Activated CD8-positive, alpha-beta T cell treated with anti-CD3 and anti-CD28 coated beads for 36 hours (primary cell): Measurements from ENCODE around the gene IP6K3. TPM values are rescaled to one million over a fixed set of nuclear protein-coding genes. Genes with fewer than 3 reads are reported as not detected.

ENCODE experiments used
- ATAC-seq: fragments of 200-7000 bp; cut with Tn5 transposase; one replicate; pipeline ENCODE4 v1.10.0; 2021; ENCODE audit warnings: mild to moderate bottlenecking, moderate library complexity
- CTCF ChIA-PET: fragments of 350-600 bp; sonication (Branson Sonifier 250); formaldehyde crosslinking; loops from one replicate; lab custom pipeline; 2021; ENCODE audit warnings: antibody characterized with exemption; lab: Charles Lee
- POLR2A ChIA-PET: fragments of 350-600 bp; sonication (Branson Sonifier 250); formaldehyde crosslinking; loops from one replicate; lab custom pipeline; 2021; ENCODE audit warnings: antibody characterized with exemption; lab: Charles Lee
- DNase-seq: peaks from one replicate; pipeline ENCODE4 v3.0.0-alpha.2; 2020
- H3K27ac Mint-ChIP-seq: one replicate; pipeline ENCODE4 v1.8.0; 2021; ENCODE audit warnings: mild to moderate bottlenecking, mixed read lengths
- H3K27me3 Mint-ChIP-seq: one replicate; pipeline ENCODE4 v1.8.0; 2021; ENCODE audit warnings: mixed read lengths
- H3K36me3 Mint-ChIP-seq: one replicate; pipeline ENCODE4 v1.8.0; 2021; ENCODE audit warnings: low read depth, mixed read lengths
- H3K4me1 Mint-ChIP-seq: one replicate; pipeline ENCODE4 v1.8.0; 2021; ENCODE audit warnings: low read depth, mixed read lengths
- H3K4me3 Mint-ChIP-seq: one replicate; pipeline ENCODE4 v1.8.0; 2021; ENCODE audit warnings: mild to moderate bottlenecking, moderate library complexity, mixed read lengths
- H3K9me3 Mint-ChIP-seq: one replicate; pipeline ENCODE4 v1.8.0; 2021; ENCODE audit warnings: mixed read lengths
- CTCF ChIP-seq: fragments of 200-600 bp; IDR thresholded peaks from one replicate; pipeline ENCODE4 v1.8.0; 2022; ENCODE audit warnings: antibody characterized with exemption, mild to moderate bottlenecking
- intact Hi-C: fragments of 100-400 bp; cut with micrococcal nuclease; formaldehyde crosslinking; loops from one replicate; pipeline ENCODE4 v1.10.0; 2022
- total RNA-seq, 2 experiments: library from RNA; stranded (reverse); gene quantifications; one replicate each; pipeline ENCODE4 v1.2.3, GENCODE V29; 2021

Gene IP6K3
- total RNA-seq, 2 experiments from 2014 or later, result not detected

GRCh38 chr6:33679761-33680160 is 66.9 kb downstream of the IP6K3 start:
- ATAC-seq (no peak), DNase-seq (no peak)
- Mint-ChIP-seq H3K4me1 (peaks cover 17% of the 10 kb centered on the region), H3K36me3 (peaks cover 62% of the 10 kb centered on the region), H3K27ac (no peak overlapping the region), H3K4me3 (no peak overlapping the region), H3K9me3 (no peaks in the 10 kb centered on the region), H3K27me3 (no peaks in the 10 kb centered on the region)
- POLR2A ChIA-PET, result no interaction called here
- CTCF ChIA-PET, result no interaction called here
- no peak for TF ChIP-seq CTCF
- intact Hi-C loops, result no loop called here

- ChIA-PET POLR2A (no interaction called here), CTCF (no interaction called here)
These were observed 67.7 kb downstream of the IP6K3 start for GRCh38 chr6:33678932-33679490.

GRCh38 chr6:33678233-33678931 is 68.3 kb downstream of the IP6K3 start:
- Mint-ChIP-seq H3K9me3 (no peaks in the 10 kb centered on the region), H3K4me1 (peaks cover 11% of the 10 kb centered on the region), H3K4me3 (no peak overlapping the region), H3K27ac (no peak overlapping the region), H3K36me3 (peaks cover 59% of the 10 kb centered on the region), H3K27me3 (no peaks in the 10 kb centered on the region)
- CTCF ChIA-PET, result no interaction called here
- ATAC-seq (no peak), DNase-seq (no peak)
- POLR2A ChIA-PET, result no interaction called here
- TF ChIP-seq CTCF, result no peak
- intact Hi-C loops, result no loop called here

More at GRCh38 chr6:33678932-33679490, 67.7 kb downstream of the IP6K3 start:
- Mint-ChIP-seq H3K27me3 (no peaks in the 10 kb centered on the region), H3K9me3 (no peaks in the 10 kb centered on the region), H3K4me1 (peaks cover 17% of the 10 kb centered on the region), H3K36me3 (peaks cover 62% of the 10 kb centered on the region), H3K4me3 (no peak overlapping the region), H3K27ac (no peak overlapping the region)
- TF ChIP-seq CTCF, result no peak
- DNase-seq, result no peak
- no peak for ATAC-seq
- intact Hi-C loops, result no loop called here

- no peak for ATAC-seq
- Mint-ChIP-seq H3K9me3 (no peaks in the 10 kb centered on the region), H3K36me3 (peaks cover 54% of the 10 kb centered on the region), H3K4me3 (no peak overlapping the region), H3K4me1 (peaks cover 4% of the 10 kb centered on the region), H3K27ac (no peak overlapping the region), H3K27me3 (no peaks in the 10 kb centered on the region)
- TF ChIP-seq CTCF, result no peak
- ChIA-PET CTCF (no interaction called here), POLR2A (interaction anchor here (0.6 kb wide), 1 partner anchor 57 kb away, joined by 4 read pairs; no protein-coding TSS in a partner anchor)
- intact Hi-C loops, result no loop called here
- no peak for DNase-seq
These were observed 69.0 kb downstream of the IP6K3 start for GRCh38 chr6:33677689-33678088.

- Mint-ChIP-seq H3K27ac (no peak overlapping the region), H3K4me3 (no peak overlapping the region), H3K27me3 (no peaks in the 10 kb centered on the region), H3K36me3 (peaks cover 52% of the 10 kb centered on the region), H3K9me3 (no peaks in the 10 kb centered on the region), H3K4me1 (peaks cover under 1% of the 10 kb centered on the region)
- ATAC-seq (no peak), DNase-seq (no peak)
- intact Hi-C loops, result no loop called here
- POLR2A ChIA-PET, result interaction anchor here (0.6 kb wide), 1 partner anchor 57 kb away, joined by 4 read pairs; no protein-coding TSS in a partner anchor
- TF ChIP-seq CTCF, result no peak
- CTCF ChIA-PET, result no interaction called here
These were observed 69.5 kb downstream of the IP6K3 start for GRCh38 chr6:33677143-33677660.
